Measurements from ENCODE around the gene WDR82.
"Not testable (repeated sequence)": the region's sequence is repeated elsewhere in the genome, so short reads cannot be mapped to it uniquely, and the experiment has no call there.

DNA sequence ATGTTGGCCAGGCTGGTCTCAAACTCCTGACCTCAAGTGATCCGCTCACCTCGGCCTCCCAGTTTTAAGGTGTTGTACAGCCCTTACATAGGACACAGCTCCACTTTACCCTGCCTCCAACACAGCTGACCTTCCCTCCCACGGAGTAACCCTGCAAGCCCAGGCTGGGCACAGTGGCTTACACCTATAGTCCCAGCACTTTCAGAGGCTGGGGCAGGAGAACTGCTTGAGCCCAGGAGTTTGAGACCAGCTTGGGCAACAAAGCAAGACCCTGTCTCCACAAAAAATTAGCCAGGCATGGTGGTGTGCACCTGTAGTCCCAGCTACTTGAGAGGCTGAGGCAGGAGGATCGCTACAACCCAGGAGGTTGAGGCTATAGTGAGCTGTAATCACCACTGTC is 5.6 kb upstream of the WDR82 start:
- TF ChIP-seq, protein P1, sequence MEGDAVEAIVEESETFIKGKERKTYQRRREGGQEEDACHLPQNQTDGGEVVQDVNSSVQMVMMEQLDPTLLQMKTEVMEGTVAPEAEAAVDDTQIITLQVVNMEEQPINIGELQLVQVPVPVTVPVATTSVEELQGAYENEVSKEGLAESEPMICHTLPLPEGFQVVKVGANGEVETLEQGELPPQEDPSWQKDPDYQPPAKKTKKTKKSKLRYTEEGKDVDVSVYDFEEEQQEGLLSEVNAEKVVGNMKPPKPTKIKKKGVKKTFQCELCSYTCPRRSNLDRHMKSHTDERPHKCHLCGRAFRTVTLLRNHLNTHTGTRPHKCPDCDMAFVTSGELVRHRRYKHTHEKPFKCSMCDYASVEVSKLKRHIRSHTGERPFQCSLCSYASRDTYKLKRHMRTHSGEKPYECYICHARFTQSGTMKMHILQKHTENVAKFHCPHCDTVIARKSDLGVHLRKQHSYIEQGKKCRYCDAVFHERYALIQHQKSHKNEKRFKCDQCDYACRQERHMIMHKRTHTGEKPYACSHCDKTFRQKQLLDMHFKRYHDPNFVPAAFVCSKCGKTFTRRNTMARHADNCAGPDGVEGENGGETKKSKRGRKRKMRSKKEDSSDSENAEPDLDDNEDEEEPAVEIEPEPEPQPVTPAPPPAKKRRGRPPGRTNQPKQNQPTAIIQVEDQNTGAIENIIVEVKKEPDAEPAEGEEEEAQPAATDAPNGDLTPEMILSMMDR (IDR thresholded peaks at IDR 0.05) = not testable (repeated sequence)
- not testable (repeated sequence) for TF ChIP-seq EZH2phosphoT487, EZH2 (IDR thresholded peaks at IDR 0.05)

All from neural progenitor cell (in vitro differentiated cells).